Ammon's horn (tissue), 1 donor: ENCODE results near the gene UBL7.
A peak's percentile ranks its signal among the peaks of the same experiment; 100 is the strongest.
"Not testable (repeated sequence)": the region's sequence is repeated elsewhere in the genome, so short reads cannot be mapped to it uniquely, and the experiment has no call there.

Experiments used
- DNase-seq: peaks from one replicate; pipeline ENCODE4 v3.0.0-alpha.2; 2016; ENCODE audit warnings: low spot score

UBL7 gene

DNA sequence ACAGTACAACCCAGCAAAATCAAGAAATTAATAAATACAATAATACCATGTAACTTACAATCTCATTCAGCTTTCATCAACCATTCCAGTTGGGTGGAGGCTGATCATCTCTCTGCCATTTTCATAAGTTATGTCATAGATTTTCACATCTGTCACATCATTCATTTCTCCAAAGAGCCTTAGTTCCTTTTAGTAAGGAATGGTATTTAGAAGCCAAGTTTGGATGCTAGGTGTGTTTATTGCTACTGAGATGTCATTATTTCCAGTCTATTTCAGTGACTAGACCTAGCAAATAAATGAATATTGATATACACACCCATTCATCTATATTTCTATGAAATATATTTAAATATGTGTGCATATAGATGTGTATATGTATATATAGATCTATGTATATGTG lies 2.7 kb upstream of the UBL7 start:
- no peak for DNase-seq

DNA sequence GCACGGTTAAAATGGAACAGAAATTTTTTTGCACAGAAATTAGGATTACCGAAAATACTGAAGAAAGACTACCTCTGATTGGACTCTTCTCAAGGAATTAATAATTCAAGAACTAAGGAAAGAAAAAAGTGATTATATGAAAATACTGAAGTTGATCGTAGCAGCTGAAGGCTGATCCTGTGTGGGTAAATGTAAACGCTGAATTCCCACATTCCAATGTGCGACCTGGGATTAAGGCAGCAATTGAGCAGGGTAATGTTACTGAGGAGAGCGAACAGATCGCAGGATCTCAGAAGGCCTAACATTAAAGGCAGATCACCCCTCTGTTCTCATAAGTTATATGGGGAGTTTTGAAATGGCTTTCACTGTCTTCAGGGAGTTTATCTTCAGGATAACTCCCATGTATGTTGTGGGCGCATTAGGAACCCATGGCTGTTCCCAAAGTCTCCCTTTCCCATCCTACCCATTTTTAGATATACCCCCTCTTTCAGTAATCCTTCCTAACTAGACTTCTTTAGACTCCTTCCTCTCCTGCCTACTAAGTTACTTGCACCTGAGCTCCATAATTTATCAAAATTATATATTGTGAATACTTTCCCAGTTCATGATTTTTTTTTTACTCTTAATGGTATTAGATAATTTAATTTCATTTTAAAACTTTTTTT lies 1.0 kb upstream of the UBL7 start:
- no peak for DNase-seq

DNA sequence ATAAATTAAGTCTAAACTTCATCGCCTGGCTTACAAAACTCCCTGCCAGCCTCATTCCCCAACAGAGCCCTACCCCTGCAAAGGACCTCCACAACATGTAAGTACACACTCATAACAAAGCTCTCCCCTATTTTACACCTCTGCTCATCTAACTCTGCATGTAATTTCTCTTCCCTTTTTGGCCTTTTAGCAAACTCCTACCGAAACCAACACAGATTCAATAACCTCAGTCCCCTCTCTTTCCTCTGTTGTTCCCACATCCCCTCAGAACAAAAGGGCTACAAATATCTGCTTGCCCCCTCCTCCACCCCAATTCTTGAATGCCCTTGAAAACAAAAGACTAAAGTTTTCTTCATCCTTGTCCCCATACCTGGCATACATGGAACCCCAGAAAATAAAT lies 662 bp downstream of the UBL7 start:
- no peak for DNase-seq

DNA sequence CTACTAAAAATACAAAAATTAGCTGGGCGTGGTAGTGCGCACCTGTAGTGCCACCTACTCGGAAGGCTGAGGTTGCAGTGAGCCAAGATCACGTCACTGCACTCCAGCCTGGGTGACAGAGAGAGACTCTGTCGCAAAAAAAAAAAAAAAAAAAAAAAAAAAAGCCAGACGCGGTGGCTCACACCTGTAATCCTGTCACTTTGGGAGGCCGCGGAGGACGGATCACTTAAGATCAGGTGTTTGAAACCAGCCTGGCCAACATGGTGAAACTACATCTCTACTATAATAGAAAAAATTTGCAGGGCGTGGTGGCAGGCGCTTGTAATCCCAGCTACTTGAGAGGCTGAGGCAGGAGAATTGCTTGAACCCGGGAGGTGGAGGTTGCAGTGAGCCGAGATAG lies 1.2 kb downstream of the UBL7 start:
- DNase-seq = not testable (repeated sequence)

DNA sequence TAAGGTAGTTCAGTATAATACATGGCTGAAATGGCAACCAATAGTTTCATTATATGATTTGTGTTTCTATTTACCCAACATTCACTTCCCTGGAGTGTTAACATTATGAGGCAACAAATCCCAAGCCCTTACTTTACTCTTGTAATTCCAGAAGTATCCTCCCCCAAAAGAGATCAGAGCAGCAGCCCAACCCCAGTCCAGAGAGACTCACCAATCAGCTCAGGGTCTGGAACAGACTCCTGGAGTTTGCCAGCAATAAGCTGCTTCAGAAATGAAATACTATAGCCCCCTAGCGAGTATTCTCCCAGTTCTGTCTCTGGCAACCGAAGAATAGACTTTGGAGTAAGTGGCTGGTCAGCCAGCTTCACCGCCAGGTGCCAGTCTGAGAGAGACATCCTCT lies 2.5 kb downstream of the UBL7 start:
- DNase-seq = no peak

DNA sequence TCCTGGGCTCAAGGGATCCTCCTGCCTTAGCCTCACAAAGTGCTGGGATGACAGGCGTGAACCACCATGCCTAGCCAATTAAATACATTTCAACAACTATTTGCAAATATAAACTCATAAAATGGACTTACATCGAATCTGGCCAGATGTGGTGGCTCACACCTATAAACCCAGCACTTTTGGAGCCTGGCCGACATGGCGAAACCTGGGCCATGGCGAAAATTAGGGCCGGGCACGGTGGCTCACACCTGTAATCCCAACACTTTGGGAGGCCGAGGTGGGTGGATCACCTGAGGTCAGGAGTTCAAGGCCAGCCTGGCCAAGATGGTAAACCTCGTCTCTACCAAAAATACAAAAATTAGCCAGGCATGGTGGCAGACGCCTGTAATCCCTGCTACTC lies 3.9 kb downstream of the UBL7 start:
- not testable (repeated sequence) for DNase-seq

DNA sequence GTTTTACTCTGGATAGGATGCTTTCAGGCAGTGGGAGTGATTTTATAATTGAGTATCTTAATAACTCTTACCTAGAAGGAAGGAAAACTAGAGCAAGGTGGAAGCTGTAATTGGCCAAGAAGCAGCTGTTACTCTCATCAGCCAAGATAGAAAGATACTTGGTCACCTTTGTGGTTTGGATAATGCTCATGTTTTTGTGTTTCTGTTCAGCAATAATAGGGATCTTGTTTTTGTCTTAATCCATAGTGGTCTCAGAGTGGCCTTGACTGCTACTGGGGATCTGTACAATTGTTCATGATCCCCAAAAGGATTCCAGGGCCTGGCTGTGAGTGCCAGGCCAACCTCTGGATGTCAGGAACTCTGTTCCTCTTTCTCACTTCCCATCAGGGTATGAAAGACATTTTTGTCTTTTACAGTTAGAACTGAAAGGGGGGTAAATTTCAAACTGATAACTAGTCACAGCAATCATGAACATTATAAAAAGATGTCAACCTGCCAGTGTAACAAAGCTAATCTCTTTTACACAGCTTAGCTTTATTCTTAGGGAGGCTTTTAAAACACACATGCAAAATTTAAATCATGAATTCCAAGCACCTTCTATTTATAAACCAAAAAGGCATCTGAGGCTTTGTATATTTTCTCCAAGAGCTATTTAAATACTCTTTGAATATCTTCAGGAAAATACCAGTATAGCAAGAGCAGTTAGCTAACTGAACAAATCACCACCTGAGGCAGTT lies 6.0 kb downstream of the UBL7 start:
- DNase-seq = no peak

DNA sequence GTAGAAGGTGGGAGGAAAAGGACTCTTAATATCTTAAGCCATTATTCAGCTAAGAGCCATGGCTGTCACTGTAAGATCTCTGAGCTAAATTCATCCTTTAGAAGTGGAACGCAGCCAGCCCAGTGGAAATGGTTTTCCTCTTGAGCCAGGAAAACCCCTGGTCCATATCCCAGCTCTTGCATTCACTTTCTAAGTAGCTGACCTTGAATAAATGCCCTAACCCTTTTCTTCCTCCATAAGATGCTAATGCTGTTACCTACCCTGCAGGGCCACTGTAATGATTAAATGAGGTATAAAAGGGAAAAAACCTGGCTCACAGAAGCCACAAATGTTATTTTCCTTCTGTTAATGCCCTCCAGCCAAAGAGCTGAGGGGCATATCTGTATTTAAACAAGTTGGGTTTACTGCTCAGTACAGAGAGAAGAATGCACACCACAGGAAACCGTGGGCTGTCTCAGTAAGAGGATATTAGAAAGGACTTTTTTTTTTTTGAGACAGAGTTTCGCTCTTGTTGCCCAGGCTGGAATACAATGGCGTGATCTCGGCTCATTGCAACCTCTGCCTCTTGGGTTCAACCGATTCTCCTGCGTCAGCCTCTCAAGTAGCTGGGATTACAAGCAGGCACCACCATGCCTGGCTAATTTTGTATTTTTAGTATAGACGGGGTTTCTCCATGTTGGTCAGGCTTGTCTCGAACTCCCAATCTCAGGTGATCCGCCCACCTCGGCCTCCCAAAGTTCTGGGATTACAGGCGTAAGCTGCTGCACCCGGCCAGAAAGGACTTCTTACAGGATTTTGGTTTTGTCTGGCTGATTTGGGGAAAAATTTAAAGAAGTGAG lies 6.8 kb downstream of the UBL7 start:
- no peak for DNase-seq

DNA sequence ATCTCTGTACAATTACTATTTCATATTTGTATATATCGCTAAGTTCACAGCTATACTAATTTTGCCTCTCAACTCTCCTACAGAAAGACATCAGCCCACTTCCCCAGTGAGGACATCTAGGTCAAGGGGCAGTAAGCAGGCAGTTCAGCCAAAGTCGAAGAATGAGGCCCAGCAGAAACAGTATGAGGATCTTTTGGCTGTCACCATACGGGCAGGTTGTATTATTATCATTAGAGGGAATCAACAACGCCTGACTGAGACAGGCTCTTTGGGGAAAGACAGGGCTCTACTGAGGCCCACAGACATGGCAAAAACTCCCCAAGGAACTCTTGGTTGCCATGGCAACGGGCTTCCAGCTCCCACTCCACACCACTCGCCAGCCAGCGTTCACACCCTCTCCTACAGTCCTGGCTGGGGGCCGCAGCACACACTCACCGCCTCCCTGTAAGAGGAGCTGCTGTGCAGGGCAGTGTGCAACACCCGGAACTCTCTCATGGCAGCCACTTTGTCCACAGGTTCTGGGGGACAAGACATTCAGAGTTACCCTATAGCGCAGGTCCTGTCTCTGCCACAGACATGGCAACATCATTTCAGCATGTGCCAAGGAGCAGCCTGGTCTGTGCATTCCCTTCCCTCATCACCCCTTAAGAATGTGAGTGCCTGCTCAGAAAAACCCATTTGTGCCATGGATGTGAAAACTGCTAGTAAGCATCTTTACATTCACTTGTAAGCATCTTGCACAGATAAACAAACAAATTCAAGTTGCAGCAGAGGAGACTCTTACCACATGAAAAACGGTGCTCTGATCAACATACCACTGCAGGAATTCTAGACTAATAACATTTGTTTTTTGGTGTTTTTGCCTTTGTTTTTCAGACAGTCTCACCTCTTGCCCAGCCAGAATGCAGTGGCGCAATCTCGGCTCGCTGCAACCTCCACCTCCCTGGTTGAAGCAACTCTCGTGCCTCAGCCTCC lies 8.8 kb downstream of the UBL7 start:
- no peak for DNase-seq

DNA sequence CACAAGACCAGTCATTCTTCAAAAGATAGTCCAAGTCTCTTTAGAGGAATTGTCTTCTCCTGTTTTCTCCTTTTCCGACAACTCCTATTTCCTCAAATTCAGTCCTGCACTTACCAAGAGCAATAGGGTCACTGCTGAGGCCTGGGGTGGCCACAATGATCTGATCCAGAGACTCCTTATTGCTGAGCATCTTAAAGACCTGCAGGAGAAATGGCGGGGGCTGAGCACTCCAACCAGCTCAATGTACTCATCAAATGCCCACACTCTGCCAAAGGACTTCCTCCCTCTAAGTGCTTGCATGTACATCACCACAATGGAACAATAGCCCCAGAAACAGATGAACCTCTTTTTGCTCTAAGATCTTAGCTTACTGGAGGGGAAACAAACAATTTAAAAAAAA lies 9.6 kb downstream of the UBL7 start:
- DNase-seq = no peak

DNA sequence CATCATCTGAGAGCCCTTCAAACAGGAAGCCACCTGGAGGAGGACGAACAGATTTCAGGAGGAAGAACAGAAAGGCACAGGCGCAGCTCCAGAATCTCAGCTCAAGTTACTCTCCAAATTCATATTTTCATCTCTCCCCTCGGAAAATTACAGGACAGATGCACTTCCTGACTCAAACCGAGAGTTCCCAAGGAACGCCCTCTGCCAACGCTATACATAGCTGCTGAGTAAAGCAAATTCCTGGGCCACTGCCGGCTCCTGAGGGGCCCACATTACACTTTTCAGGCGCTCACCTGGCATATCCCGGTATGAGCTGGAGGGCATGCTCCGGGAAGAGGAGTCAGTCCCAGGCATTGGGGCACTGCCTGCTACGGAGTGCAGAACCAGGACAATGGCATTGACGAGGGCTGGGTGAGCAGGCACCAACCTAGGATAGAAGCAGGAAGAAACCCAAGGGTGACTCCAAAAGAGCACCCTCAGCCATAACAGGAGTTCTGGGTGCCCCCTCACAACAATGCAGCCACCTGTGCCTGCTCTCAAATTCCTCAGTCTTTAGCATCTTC lies 11.2 kb downstream of the UBL7 start:
- DNase-seq = no peak

DNA sequence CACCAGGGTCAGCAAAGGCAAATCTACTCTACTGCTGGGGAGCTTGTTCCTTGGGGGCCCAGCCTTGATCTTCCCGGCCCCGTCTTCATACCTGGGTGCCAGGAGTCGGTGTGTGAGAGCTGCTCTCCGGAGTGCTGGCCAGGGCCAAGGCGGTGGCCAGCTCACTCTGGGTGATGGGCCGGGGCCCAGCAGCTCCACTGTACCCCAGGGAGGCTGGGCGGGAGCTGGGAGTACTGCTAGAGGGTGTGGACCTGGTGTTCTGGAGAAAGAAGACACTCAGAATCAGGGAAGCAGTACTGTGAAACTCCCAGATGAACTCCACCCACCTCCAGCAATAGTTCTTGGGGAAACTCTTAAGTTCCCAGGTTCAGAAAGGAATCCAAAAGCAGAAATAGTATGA lies 11.9 kb downstream of the UBL7 start:
- no peak for DNase-seq

DNA sequence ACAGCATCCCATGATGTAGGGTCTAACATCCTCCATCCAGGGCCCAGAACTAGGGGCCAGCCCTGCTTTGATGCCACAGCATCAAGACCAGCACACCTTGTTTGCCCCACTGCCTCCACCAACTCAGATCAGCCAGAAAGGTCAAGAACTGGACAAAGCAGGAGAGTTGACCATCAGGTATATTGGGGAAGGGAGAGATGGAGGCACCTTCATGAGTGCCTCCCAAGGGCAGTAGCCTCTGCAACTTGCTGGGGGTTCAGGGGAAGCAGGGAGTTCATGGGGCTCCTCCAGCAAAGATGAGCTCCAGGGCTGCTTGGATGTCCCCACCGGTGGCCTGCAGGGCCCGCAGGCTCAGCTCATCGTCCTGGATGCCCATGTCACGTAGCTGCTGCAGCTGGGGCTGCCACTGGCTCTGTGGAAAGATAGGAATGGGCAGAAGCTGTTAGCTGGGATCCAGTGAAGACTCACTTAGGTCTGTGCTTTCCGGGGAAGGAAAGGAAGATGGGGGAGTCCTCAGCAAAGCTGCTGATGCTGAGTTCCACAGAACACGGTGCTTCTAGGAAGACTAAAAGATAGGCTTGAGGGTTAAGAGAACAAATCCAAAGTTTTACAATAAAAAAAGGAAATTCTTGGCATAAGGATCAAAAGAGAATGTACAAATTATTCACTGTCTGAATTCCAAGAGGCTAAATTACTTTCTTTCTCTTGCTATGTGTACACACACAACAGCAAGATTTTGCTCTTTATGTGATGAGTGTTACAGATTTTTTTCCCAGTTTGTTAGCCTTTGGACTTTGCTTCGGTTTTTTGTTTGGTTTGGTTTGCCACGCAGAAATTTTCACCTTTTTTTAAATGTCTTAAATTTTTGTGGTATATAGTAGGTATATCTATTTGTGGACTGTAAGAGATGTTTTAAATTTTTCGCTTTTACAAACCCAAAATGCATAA lies 14.9 kb downstream of the UBL7 start:
- DNase-seq = no peak

DNA sequence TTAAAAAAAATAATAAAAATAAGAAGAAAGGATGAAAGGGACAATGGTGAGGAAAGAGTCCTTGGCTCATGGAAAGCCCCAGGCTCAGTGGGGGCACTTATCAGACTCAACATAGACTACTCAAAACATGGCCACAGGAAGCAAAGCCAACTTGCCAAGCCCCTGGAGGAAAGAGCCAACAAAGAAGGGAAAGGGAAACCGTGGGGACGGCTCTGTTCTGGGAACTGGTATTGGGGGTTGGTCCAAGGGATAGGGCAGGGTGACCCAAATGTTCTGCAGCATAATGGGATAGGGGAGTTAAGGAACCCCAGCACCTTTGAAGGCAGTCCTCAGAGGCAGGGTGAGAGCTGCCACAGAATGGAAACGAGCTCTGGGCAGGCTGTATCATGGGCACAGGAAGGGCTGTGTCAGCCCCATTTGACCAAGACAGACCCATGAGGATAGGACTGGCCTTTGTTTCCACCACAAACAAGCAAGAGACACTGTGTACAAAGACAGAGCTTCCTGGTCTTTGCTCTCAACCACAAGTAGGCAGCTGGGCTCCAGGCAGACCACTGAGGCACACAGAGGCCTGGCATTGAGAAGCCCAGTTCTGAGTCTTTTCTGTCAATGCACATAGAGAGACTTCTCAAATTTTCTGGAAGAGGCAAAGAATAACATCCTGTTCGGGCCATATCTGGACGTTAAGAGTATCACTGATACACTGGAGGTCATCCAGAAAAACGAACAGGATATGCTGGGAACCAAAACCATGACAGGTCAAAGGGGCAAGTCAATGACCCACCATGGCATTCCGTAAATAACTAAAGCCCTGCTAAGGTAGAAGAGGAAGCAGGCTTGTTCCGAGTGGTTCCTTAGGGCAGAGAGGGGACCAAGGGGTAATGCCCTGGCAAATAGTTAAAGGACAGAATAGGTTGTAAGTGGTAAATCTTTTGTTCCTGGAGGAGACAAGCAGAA lies 16.6 kb downstream of the UBL7 start:
- DNase-seq = peak; percentile 48

DNA sequence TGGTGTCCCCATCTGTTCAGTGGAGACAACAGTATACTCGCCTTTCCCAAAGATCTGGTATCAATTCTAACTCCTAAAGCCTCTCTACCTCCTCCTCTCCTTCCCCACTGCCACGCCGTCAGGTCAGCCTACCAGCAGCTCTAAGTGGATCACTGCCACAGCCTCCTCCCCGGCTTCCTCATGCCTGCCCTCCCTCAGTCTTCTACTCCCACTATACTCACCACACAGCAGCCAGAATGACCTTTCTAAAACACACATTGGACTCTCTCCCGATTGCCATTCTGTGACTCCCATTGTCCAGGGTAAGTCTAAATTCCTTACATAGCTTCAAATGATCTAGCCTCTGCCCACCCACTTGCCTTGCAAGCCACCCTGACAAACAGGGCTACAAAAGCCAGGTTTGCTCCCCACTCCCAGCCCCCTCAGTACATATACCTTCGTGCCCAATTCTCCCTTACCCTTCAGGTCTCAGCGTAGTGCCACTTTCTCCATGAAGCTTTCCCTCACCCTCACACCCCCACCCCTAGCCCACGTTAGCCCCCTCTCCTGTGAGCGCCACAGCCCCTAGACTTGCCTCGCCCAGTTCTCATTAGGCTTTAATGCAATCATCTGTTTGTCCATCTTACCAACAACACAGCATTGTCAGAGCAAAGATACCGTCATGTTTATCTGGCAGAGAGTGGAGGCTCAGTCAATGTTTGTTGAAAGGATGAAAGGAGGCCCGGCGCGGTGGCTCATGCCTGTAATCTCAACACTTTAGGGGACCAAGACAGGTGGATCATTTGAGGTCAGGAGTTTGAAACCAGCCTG lies 17.7 kb downstream of the UBL7 start:
- DNase-seq = peak; percentile 5

DNA sequence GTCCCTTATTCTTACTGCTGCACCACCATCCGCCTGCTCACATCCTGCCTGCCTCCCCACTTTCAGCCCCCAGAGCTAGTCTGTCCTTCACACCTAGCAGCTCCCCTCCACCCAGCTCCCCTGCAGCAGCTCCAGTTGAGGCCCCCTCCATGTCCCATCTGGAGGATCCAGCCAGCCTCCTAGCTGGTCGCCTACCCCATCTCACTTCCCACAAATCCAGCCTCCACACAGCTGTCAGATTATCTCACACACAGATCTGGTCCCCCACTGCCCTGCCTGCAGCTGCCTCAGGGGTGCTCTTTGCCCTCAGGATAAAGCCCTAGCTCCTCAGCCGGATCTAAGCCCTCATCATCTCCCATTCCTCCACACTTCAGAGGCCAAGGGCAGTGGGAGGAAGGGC lies 18.4 kb downstream of the UBL7 start:
- DNase-seq = peak; percentile 20

DNA sequence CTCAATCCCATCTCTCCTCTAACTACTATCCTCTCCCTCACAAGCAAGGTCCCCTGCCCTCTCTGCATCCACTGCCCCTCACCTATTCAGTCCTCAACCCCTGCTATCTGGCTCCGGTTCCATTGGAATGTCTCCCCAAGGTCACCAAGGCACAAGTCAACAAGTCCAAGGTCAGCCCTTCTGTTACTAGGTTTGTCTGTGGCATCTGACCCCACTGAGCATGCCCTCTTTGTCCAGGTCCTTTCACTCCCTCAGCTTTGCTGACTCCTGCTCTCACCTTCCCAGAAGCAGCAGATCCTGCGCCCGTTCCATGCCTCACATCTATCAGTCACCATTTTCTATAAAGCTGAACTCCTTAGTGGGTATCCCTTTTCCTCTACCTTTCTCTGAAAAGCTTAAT lies 18.9 kb downstream of the UBL7 start:
- peak; percentile 1 for DNase-seq

DNA sequence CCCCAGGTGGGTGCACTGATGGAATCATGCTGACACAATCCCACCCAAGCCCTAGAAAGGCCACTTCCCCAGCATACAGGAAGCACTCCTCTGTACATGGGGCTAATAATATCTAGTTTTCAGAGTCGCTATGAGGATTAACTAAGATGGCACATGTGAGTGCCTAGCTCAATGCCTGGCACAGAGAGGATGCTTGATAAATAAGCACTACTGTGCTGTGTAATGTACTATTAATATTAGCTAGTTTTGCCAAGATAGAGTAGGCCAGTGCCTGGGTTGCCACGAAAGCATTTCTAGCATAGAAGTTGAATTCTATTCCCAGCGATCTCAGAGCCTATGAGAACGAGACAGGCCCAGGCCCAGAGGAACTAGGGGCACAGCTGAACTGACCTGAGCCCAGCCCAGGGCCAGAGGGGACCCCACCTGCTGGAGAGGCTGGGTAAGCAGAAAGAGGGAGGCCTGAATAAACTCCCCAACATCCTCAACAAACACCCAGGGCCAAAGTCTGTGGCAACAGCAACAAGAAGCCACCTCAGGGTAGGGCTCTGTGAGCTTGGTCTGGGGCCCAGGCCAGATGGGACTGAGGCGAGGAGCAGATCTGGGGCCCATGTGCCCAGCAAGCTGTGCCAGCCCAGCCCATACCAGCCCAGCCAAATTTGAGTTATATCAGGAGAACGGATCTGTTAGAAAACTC lies 19.6 kb downstream of the UBL7 start:
- peak; percentile 4 for DNase-seq
